HFF-Myc (cell line): ENCODE measurements around the gene ABO.
"Not testable (repeated sequence)": the region's sequence is repeated elsewhere in the genome, so short reads cannot be mapped to it uniquely, and the experiment has no call there.

ENCODE experiments used
- DNase-seq: peaks from one replicate; pipeline ENCODE4 v3.0.0-alpha.2; 2011; ENCODE audit warnings: low read depth; ENCODE audit errors: extremely low read depth
- H3K4me3 ChIP-seq: replicated peaks from 2 replicates; pipeline ENCODE4 v1.5.1; 2011; ENCODE audit warnings: low read depth, mild to moderate bottlenecking, control low read depth, low read length
- TF ChIP-seq, protein P1 (sequence below): IDR thresholded peaks from 2 replicates; pipeline ENCODE4 v1.5.1; 2012; ENCODE audit warnings: mild to moderate bottlenecking, low read depth, low read length, control low read depth; ENCODE audit errors: missing control alignments

ABO gene

DNA sequence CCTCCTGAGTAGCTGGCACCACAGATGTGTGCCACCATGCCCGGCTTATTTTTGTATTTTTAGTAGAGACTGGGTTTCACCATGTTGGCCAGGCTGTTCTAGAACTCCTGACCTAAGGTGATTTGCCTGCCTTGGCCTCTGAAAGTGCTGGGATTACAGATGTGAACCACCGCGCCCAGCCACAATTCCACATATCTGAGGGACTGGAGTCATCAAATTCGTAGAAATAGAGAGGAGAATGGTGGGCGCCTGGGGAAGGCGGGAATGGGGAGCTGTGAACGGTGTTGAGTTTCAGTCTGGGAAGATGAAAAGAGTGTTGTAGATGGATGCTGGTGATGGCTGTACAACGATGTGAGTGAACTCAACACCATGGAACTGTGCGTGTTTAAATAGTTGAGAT, 1.9 kb upstream of the ABO start:
- no peak overlapping the region for H3K4me3 ChIP-seq
- TF ChIP-seq, protein P1, sequence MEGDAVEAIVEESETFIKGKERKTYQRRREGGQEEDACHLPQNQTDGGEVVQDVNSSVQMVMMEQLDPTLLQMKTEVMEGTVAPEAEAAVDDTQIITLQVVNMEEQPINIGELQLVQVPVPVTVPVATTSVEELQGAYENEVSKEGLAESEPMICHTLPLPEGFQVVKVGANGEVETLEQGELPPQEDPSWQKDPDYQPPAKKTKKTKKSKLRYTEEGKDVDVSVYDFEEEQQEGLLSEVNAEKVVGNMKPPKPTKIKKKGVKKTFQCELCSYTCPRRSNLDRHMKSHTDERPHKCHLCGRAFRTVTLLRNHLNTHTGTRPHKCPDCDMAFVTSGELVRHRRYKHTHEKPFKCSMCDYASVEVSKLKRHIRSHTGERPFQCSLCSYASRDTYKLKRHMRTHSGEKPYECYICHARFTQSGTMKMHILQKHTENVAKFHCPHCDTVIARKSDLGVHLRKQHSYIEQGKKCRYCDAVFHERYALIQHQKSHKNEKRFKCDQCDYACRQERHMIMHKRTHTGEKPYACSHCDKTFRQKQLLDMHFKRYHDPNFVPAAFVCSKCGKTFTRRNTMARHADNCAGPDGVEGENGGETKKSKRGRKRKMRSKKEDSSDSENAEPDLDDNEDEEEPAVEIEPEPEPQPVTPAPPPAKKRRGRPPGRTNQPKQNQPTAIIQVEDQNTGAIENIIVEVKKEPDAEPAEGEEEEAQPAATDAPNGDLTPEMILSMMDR = no peak
- no peak for DNase-seq

DNA sequence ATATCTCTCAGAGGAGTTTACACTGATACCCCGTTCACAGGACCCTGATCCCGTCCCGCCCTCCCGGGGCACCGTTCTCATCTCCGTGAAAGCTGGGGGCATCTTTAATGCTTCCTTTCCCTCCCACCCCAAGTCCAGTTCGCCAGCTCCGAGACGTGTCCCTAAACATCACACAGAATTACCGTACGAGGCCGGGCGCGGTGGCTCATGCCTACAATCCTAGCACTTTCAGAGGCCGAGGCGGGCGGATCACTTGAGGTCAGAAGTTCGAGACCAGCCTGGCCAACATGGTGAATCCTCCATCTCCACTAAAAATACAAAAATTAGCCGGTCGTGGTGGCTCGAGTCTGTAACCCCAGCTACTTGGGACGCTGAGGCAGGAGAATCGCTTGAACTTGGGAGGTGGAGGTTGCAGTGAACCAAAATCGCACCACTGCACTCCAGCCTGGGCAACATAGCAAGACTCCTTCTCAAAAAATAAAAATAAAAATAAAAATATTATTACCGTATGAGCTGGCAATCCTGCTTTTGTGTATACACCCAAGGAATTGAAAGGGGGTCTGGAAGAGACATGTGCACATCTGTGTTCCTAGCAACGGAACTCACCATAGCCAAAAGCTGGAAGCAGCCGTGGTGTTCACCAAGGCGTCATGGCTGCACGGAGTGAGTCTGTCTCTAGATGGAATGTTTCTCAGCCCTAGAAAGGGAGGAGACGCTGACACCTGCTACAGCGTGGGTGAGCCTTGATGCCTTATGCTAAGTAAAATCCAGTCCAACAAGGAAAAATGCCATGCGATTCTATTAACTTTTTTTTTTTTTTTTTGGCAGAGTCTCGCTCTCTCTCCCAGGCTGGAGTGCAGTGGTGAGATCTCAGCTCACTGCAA, 1.2 kb upstream of the ABO start:
- no peak overlapping the region for H3K4me3 ChIP-seq
- no peak for DNase-seq
- TF ChIP-seq, protein P1 = no peak

DNA sequence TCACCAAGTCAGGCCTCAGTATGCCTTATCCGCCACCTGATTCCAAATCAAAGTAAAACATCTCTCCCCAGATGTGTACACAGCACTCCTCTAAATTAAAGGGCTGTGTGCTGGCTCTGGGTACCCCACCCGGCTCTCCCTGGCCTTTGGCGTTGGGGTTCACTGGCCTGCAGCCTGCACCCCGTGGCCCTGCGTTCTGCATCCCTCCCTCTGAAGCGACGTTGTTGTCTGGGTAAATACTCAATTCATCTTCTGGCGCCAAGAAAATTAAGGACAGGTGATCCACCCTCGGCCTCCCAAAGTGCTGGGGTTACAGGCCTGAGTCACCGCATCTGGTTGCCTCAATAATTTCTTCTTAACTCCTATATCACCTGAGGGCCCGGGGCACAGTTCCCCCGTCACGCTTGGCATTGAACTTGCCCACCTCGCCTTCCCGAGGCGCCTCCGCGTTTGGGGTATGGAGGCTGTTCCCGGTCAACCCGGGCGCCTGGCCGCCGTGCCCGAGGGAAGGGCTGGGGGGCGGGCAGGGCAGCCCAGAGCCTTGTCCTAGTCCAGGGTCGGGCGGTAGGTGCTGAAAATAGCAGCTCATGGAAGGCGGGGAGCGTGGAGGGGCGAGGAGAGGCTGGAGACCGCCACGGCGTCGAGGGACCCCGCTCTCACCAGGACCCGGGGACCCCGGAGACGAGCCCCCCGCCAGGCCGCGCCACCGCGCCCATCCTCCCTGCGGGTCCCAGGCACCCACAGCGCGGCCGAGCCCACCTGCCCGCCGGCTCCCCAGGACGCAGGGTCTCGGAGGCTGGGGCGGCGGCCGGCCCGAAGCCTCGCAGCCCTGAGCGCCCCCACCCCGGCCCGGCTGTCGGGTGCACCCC, 531 bp downstream of the ABO start:
- H3K4me3 ChIP-seq = no peak overlapping the region
- TF ChIP-seq, protein P1 = no peak
- DNase-seq = no peak

DNA sequence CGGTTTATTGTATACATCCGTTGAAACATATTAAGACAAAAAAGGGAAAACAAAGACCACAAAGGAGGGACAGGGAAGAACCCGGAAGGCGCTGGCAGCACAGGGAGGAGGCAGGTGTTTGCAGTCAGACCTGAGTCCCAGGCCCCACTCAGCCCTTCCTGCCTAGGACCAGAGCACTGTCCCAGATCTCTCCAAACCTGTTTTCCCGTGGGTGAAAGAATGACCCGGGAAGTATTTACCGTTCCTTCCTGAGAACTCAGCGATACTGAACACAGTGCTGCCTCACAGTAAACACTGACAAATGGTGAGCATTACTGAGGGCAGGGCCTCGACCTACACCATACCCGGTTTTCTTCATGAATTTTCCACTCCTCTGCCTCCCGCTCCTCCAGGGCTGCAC, 1.2 kb downstream of the ABO start:
- TF ChIP-seq, protein P1 = no peak
- no peak for DNase-seq
- no peak overlapping the region for H3K4me3 ChIP-seq

DNA sequence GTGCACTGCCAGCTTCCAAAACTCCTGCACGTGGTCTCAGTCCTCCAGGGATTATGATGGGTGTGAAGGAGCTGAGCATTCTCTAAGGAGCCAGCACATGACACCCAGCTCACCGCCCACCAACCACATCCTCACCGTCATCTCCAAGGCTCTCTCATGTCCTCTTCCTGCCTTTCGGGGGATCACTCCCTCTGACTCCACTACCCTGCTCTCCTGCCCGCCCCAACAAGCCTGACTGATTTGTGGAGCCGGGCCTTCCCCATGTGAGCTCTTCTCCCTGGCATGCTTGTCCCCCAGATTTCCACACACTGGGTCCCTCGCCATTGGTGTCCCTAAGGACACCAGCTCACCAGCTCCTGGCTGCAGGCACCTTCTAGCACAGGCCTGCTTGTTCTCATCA, 1.9 kb downstream of the ABO start:
- no peak overlapping the region for H3K4me3 ChIP-seq
- TF ChIP-seq, protein P1 = no peak
- no peak for DNase-seq

DNA sequence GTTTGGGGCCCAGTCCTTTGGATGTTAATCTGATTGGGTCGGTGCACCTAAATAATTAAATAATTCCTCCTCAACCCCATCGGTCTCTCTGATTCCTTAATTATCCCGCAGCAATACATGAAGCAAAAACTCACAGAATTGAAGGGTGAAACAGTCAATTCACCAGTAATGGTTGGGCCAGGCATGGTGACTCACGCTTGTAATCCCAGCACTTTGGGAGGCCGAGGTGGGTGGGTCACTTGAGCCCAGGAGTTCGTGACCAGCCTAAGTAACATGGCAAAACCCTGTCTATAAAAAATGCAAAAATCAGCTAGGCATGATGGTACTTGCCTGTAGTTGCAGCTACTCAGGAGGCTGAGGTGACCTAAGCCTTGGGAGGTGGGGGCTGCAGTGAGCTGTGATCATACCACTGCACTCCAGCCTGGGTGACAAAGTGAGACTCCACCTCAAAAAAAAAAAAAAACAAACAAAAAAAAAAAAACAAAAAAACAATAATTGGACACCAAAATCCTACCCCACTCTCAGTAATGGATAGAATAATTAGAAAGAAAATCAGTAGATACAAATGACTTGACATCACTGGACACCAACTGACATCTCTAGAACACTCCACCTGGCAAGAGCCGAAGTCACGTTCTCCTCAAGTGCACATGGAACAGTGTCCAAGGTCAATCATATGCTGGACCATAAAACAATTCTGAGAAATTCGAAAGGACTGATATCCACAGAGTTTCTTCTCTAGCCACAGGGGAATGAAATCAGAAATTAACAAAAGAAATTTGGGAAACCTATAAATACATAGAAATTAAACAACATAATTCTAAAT, 5.3 kb downstream of the ABO start:
- DNase-seq = no peak
- TF ChIP-seq, protein P1 = no peak
- H3K4me3 ChIP-seq = no peak overlapping the region

DNA sequence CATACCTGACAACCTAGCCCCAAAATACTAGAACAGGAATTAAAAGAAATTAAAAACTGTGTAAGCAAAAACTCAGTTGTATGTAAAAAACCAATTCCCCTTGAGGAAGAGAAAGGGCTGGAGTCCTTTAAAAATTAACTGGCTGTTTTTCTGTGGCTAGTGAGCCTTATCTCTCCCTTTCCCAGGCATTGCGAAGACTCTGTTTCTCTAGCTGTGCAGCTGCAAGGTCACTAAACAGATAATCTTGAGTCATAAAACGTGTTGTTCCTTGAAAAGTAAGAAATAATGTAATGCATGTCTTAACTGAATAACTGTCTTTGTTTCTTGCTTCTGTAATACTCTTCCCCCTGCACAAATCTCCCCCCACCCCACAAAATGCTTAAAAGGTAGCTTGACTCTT, 5.9 kb downstream of the ABO start:
- DNase-seq, H3K4me3 ChIP-seq: not testable (repeated sequence)
